Neural cell (in vitro differentiated cells): ENCODE measurements around the gene NALCN.
A peak's percentile ranks its signal among the peaks of the same experiment; 100 is the strongest.

Experiments
- CTCF ChIP-seq: fragments of 450-650 bp; IDR thresholded peaks from 2 replicates; pipeline ENCODE4 v1.5.1; 2014; ENCODE audit warnings: antibody characterized with exemption, mild to moderate bottlenecking, moderate library complexity; ENCODE audit not compliant: poor library complexity, severe bottlenecking
- EP300 ChIP-seq: fragments of 450-650 bp; conservative IDR thresholded peaks from 2 replicates; pipeline ENCODE4 v1.6.1; 2014; ENCODE audit warnings: antibody characterized with exemption, mild to moderate bottlenecking, moderate library complexity; ENCODE audit not compliant: poor library complexity, severe bottlenecking
- EZH2 ChIP-seq: fragments of 200-600, 300-800 bp; shearing (Covaris generic), sonication (generic); IDR thresholded peaks from 2 replicates; pipeline ENCODE4 v1.6.1; 2014; ENCODE audit warnings: antibody characterized with exemption, low read length, borderline replicate concordance, mild to moderate bottlenecking; ENCODE audit not compliant: insufficient read depth, poor library complexity, severe bottlenecking
- MXI1 ChIP-seq: fragments of 450-650 bp; conservative IDR thresholded peaks from 2 replicates; pipeline ENCODE4 v1.6.1; 2014; ENCODE audit warnings: antibody characterized with exemption, mild to moderate bottlenecking; ENCODE audit not compliant: poor library complexity, severe bottlenecking
- POLR2AphosphoS5 ChIP-seq: IDR thresholded peaks from 2 replicates; pipeline ENCODE4 v1.6.1; 2012
- RAD21 ChIP-seq: fragments of 450-650 bp; conservative IDR thresholded peaks from 2 replicates; pipeline ENCODE4 v1.6.1; 2014; ENCODE audit warnings: antibody characterized with exemption, mild to moderate bottlenecking, moderate library complexity
- REST ChIP-seq: IDR thresholded peaks from 2 replicates; pipeline ENCODE4 v1.6.1; 2012; ENCODE audit warnings: borderline replicate concordance
- TAF1 ChIP-seq: IDR thresholded peaks from 2 replicates; pipeline ENCODE4 v1.6.1; 2012; ENCODE audit warnings: low read depth

GRCh38 chr13:101018720-101019119 lies 397.6 kb downstream of the NALCN start:
- no peak for TF ChIP-seq EZH2
- TF ChIP-seq CTCF, result no peak
- TF ChIP-seq RAD21, result no peak
- TF ChIP-seq REST, result peak; percentile 32
- no peak for TF ChIP-seq EP300
- no peak for TF ChIP-seq MXI1
- no peak for TF ChIP-seq POLR2AphosphoS5
- TF ChIP-seq TAF1, result no peak
